Left ventricle myocardium inferior (tissue), 1 donor: ENCODE measurements around the gene MAP3K7CL. TPM values are rescaled to one million over a fixed set of nuclear protein-coding genes. Genes with fewer than 3 reads are reported as not detected.
A peak's percentile ranks its signal among the peaks of the same experiment; 100 is the strongest.

Source experiments
- DNase-seq: peaks from one replicate; pipeline ENCODE4 v3.0.0-alpha.2; 2020
- H3K27ac ChIP-seq: fragments of 200-600 bp; replicated peaks from 2 replicates; pipeline ENCODE4 v1.8.0; 2021
- H3K27me3 ChIP-seq: fragments of 200-600 bp; 2 replicates; pipeline ENCODE4 v1.8.0; 2021; ENCODE audit warnings: low read depth
- H3K36me3 ChIP-seq: fragments of 200-600 bp; 2 replicates; pipeline ENCODE4 v1.8.0; 2021
- H3K4me1 ChIP-seq: fragments of 200-600 bp; 2 replicates; pipeline ENCODE4 v1.8.0; 2021
- H3K4me3 ChIP-seq: fragments of 200-600 bp; 2 replicates; pipeline ENCODE4 v1.8.0; 2021; ENCODE audit warnings: mild to moderate bottlenecking, moderate library complexity
- H3K9me3 ChIP-seq: fragments of 200-600 bp; replicated peaks from 2 replicates; pipeline ENCODE4 v1.8.0; 2021
- CTCF ChIP-seq: fragments of 200-600 bp; IDR thresholded peaks from 2 replicates; pipeline ENCODE4 v1.8.0; 2021; ENCODE audit warnings: antibody characterized with exemption, mild to moderate bottlenecking, borderline replicate concordance
- intact Hi-C: fragments of 100-400 bp; cut with micrococcal nuclease; formaldehyde crosslinking; loops from one replicate; pipeline ENCODE4 v1.11.0; 2022
- total RNA-seq: library from RNA; stranded (reverse); fragmentation: NEBNext Ultra II Directional; extraction: Animal tissue kit (Norgen Biotek cat#: 25700); gene quantifications from one replicate; pipeline ENCODE4 v1.2.1, GENCODE V29; 2021
- donor health status: DM: no; HTN: yes; CAD: no; lungs with severe emphysema.

MAP3K7CL gene
- total RNA-seq, 1 donor from 2014 or later: 2.1 TPM

GRCh38 chr21:29170944-29171343 is 40.5 kb downstream of the MAP3K7CL start:
- peaks cover 17% of the 10 kb centered on the region for H3K4me1 ChIP-seq
- no peak overlapping the region for H3K4me3 ChIP-seq
- no peaks in the 10 kb centered on the region for H3K9me3 ChIP-seq
- TF ChIP-seq CTCF: no peak
- no peak for DNase-seq
- H3K36me3 ChIP-seq: no peaks in the 10 kb centered on the region
- intact Hi-C loops: no loop called here
- H3K27ac ChIP-seq: no peak overlapping the region
- H3K27me3 ChIP-seq: no peaks in the 10 kb centered on the region

GRCh38 chr21:29172282-29172681 is 41.8 kb downstream of the MAP3K7CL start:
- intact Hi-C loops: no loop called here
- H3K9me3 ChIP-seq: no peaks in the 10 kb centered on the region
- H3K27ac ChIP-seq: no peak overlapping the region
- H3K4me1 ChIP-seq: peaks cover 24% of the 10 kb centered on the region
- no peaks in the 10 kb centered on the region for H3K36me3 ChIP-seq
- no peaks in the 10 kb centered on the region for H3K27me3 ChIP-seq
- DNase-seq: no peak
- TF ChIP-seq CTCF: no peak
- H3K4me3 ChIP-seq: no peak overlapping the region

GRCh38 chr21:29174607-29175013 is 44.2 kb downstream of the MAP3K7CL start:
- H3K27ac ChIP-seq: peak overlapping the region; percentile 62
- no peak for DNase-seq
- TF ChIP-seq CTCF: no peak
- no peaks in the 10 kb centered on the region for H3K36me3 ChIP-seq
- peaks cover 24% of the 10 kb centered on the region for H3K4me1 ChIP-seq
- intact Hi-C loops: no loop called here
- H3K27me3 ChIP-seq: no peaks in the 10 kb centered on the region
- H3K4me3 ChIP-seq: no peak overlapping the region
- no peaks in the 10 kb centered on the region for H3K9me3 ChIP-seq

- H3K9me3 ChIP-seq: no peaks in the 10 kb centered on the region
- H3K27me3 ChIP-seq: no peaks in the 10 kb centered on the region
- no peak overlapping the region for H3K4me3 ChIP-seq
- intact Hi-C loops: no loop called here
- no peaks in the 10 kb centered on the region for H3K36me3 ChIP-seq
- H3K27ac ChIP-seq: peak overlapping the region; percentile 62
- no peak for TF ChIP-seq CTCF
- no peak for DNase-seq
- peaks cover 24% of the 10 kb centered on the region for H3K4me1 ChIP-seq
These were observed 45.1 kb downstream of the MAP3K7CL start for GRCh38 chr21:29175408-29176134.

- Histone ChIP-seq H3K4me3 (no peak overlapping the region), H3K4me1 (peaks cover 29% of the 10 kb centered on the region), H3K36me3 (no peaks in the 10 kb centered on the region), H3K27me3 (no peaks in the 10 kb centered on the region), H3K27ac (peak overlapping the region; percentile 39), H3K9me3 (no peaks in the 10 kb centered on the region)
- no peak for DNase-seq
- TF ChIP-seq CTCF: no peak
- intact Hi-C loops: no loop called here
These were observed 46.2 kb downstream of the MAP3K7CL start for GRCh38 chr21:29176471-29177120.
